HEK293 (cell line): ENCODE results near the gene PROSER3.

ENCODE experiments used
- CTCF ChIP-seq: fragments of 450-650 bp; formaldehyde crosslinking; IDR thresholded peaks from 2 replicates; pipeline ENCODE4 v1.5.1; 2016; ENCODE audit warnings: missing biosample characterization, missing genetic modification characterization
- GLI2 ChIP-seq: fragments of 450-650 bp; formaldehyde crosslinking; IDR thresholded peaks from 2 replicates; pipeline ENCODE4; 2017; ENCODE audit warnings: missing biosample characterization, missing genetic modification characterization, low read depth, borderline replicate concordance
- GLIS1 ChIP-seq: fragments of 450-650 bp; formaldehyde crosslinking; IDR thresholded peaks from 2 replicates; pipeline ENCODE4 v1.5.1; 2016; ENCODE audit warnings: missing biosample characterization, missing genetic modification characterization
- HOXC10 ChIP-seq: sonication (generic); formaldehyde crosslinking; IDR thresholded peaks from 2 replicates; pipeline ENCODE4 v1.8.1; 2023; ENCODE audit warnings: mild to moderate bottlenecking, missing genetic modification reagents
- KLF1 ChIP-seq: fragments of 450-650 bp; formaldehyde crosslinking; IDR thresholded peaks from 2 replicates; pipeline ENCODE4 v1.5.1; 2016; ENCODE audit warnings: missing biosample characterization, missing genetic modification characterization
- ZBTB21 ChIP-seq: fragments of 450-650 bp; formaldehyde crosslinking; IDR thresholded peaks from 2 replicates; pipeline ENCODE4 v1.5.1; 2017; ENCODE audit warnings: missing biosample characterization, missing genetic modification characterization
- ZBTB8A ChIP-seq: fragments of 450-650 bp; formaldehyde crosslinking; IDR thresholded peaks from 2 replicates; pipeline ENCODE4 v1.5.1; 2016; ENCODE audit warnings: missing biosample characterization, missing genetic modification characterization
- ZNF10 ChIP-seq: fragments of 450-650 bp; formaldehyde crosslinking; IDR thresholded peaks from 2 replicates; pipeline ENCODE4 v1.5.1; 2017; ENCODE audit warnings: missing biosample characterization, missing genetic modification characterization
- ZNF146 ChIP-seq: fragments of 450-650 bp; formaldehyde crosslinking; IDR thresholded peaks from 2 replicates; pipeline ENCODE4 v1.5.1; 2016; ENCODE audit warnings: missing biosample characterization, missing genetic modification characterization
- ZNF274 ChIP-seq, 2 experiments: fragments of 200-500 bp in 1 of 2; fragments of 450-650 bp in 1 of 2; sonication (Bioruptor generic) in 1 of 2; formaldehyde crosslinking in 1 of 2; IDR thresholded peaks; 2 replicates each; pipeline versions ENCODE4 v1.5.1 to v1.6.1; 2014 to 2016; ENCODE audit warnings: borderline replicate concordance in 1 of 2, inconsistent platforms in 1 of 2, low read length in 1 of 2, missing biosample characterization in 1 of 2, missing genetic modification characterization in 1 of 2
- ZNF280C ChIP-seq: fragments of 450-650 bp; formaldehyde crosslinking; IDR thresholded peaks from 2 replicates; pipeline ENCODE4 v1.5.1; 2016; ENCODE audit warnings: missing biosample characterization, missing genetic modification characterization
- TF ChIP-seq, protein P1 (sequence below): fragments of 450-650 bp; formaldehyde crosslinking; IDR thresholded peaks from 2 replicates; pipeline ENCODE4; 2016; ENCODE audit warnings: missing biosample characterization, missing genetic modification characterization

DNA sequence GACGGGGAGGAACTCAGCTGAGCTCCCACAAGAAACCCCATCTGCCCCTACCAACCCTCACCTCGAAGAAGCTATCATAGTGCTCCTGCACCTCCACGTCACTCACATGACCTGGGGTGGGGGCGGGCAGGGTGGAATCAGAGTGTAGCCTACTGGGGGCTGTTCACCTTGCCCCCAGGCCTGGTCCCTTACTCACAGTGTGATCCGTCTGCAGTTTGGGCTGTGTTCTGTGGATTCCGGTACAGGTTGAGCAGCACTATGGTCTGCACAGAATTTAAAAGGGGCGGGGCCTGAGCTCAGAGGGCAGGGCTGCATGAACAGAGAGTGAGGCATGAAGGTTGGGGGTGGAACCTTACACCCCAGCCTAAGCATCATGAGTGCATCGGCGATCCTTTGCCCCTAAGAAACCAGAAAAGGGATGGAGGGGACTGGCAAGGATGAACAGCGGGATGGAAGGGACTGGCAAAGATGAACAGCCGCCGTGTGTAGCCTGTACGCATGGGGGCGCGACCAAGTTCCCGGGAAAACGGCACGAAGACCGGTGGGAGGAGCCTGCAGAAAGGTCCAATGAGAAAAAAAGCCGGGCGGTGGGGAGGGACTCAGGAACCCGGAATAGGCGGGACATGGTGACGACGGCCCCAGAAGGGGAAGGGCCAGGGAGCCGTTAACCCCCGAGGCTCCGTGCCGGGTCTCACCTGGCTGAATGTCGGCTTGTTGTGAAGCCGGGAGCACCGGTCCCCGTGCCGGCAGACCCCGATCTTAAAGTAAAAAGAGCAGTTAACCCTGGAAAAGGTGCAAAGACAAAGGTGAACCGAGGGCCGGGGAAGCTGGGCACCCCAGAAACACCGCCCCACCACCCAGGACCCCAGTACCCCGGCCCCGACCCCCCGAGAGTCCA lies 13.3 kb upstream of the PROSER3 start:
- peak; percentile 32; the same call in 1 of the 2 replicates for TF ChIP-seq ZNF146 (tag by site-specific recombination)
- TF ChIP-seq ZBTB8A (tag by site-specific recombination) = no peak
- peak; percentile 94 for TF ChIP-seq CTCF (tag by site-specific recombination)
- TF ChIP-seq GLIS1 (tag by site-specific recombination) = no peak
- TF ChIP-seq, protein P1, sequence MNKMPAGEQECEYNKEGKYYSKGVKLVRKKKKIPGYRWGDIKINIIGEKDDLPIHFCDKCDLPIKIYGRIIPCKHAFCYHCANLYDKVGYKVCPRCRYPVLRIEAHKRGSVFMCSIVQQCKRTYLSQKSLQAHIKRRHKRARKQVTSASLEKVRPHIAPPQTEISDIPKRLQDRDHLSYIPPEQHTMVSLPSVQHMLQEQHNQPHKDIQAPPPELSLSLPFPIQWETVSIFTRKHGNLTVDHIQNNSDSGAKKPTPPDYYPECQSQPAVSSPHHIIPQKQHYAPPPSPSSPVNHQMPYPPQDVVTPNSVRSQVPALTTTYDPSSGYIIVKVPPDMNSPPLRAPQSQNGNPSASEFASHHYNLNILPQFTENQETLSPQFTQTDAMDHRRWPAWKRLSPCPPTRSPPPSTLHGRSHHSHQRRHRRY (tag by site-specific recombination) = 0 out of 2 replicates have a peak, but pooled peaks have one; percentile 14
- TF ChIP-seq ZNF10 (tag by site-specific recombination) = no peak
- no peak for TF ChIP-seq ZNF280C (tag by site-specific recombination)
- no peak for TF ChIP-seq ZNF274 (IDR thresholded peaks at IDR 0.05; ENCODE audit: low read length)
- no peak for TF ChIP-seq ZNF274 (tag by site-specific recombination; IDR thresholded peaks at IDR 0.05; ENCODE audit: borderline replicate concordance)
- TF ChIP-seq GLI2 (tag by site-specific recombination) = no peak
- peak; percentile 14; the same call in 1 of the 2 replicates for TF ChIP-seq KLF1 (tag by site-specific recombination)
- TF ChIP-seq ZBTB21 = no peak
- no peak for TF ChIP-seq HOXC10 (CRISPR knock-in tag)
